ENCODE measurements around the gene KBTBD2. TPM values are rescaled to one million over a fixed set of nuclear protein-coding genes. Genes with fewer than 3 reads are reported as not detected.
"Not testable (repeated sequence)": the region's sequence is repeated elsewhere in the genome, so short reads cannot be mapped to it uniquely, and the experiment has no call there.

KBTBD2 gene
- total RNA-seq, 2 donors from 2014 or later: 13.3 to 38.7 TPM

DNA sequence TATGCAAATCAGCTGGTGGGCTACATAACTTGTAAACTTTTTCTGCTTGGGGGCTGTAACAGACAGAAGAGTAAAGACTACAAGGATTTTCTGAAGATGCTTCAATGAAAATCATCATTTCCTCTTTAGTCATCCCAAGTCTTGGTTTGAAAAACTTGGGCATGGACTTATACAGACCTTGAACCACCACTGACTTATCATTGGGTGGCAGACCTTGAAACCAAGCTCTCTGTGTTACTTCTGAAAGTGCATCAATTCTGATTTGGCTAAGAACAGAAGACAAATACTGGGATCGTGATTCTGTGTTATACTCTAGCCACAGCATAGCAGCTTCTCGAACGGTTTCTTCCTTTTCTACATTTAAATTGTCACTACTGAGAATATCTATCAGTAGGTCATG, 21.3 kb downstream of the KBTBD2 start:
- Histone ChIP-seq H3K27ac (no peak overlapping the region), H3K36me3 (no peaks in the 10 kb centered on the region), H3K27me3 (replicated peaks; ENCODE audit: insufficient read depth) (no peaks in the 10 kb centered on the region), H3K4me3 (no peak overlapping the region), H3K9me3 (no peaks in the 10 kb centered on the region), H3K4me1 (replicated peaks) (no peaks in the 10 kb centered on the region)
- intact Hi-C loops (cut with DNase I): no loop called here
- no peak for TF ChIP-seq POLR2AphosphoS5 (IDR thresholded peaks at IDR 0.05)
- no peak for TF ChIP-seq POLR2A (IDR thresholded peaks at IDR 0.05)
- no peak for TF ChIP-seq CTCF (IDR thresholded peaks at IDR 0.05)
- DNase-seq (ENCODE audit: low spot score): no peak
- 94% methylated on average over 3 of the region's 3 CpGs for WGBS

DNA sequence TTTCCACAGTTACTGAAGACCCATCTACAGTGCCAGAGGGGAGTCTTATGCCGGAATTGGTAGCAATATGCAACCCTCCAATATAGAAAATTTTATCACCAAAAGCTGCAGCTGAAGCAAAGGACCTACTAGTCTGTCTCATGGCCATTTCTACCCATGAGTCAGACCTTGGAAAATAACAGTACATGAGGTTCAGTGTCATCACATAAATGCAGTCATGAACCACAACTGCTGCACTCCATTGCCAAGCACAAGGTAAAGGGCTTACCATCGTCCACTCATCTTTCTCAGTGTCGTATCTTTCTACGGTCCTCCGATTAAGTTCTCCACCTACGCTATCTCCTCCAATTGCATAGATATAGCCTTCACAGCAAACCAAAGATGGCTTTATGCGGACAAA, 21.8 kb downstream of the KBTBD2 start:
- no peak for TF ChIP-seq CTCF (IDR thresholded peaks at IDR 0.05)
- no peak for TF ChIP-seq POLR2A (IDR thresholded peaks at IDR 0.05)
- no peak for TF ChIP-seq POLR2AphosphoS5 (IDR thresholded peaks at IDR 0.05)
- H3K4me3 ChIP-seq: no peak overlapping the region
- intact Hi-C loops (cut with DNase I): no loop called here
- H3K27me3 ChIP-seq (replicated peaks; ENCODE audit: insufficient read depth): no peaks in the 10 kb centered on the region
- no peaks in the 10 kb centered on the region for H3K4me1 ChIP-seq (replicated peaks)
- no peak overlapping the region for H3K27ac ChIP-seq
- no peaks in the 10 kb centered on the region for H3K36me3 ChIP-seq
- H3K9me3 ChIP-seq: no peaks in the 10 kb centered on the region
- no peak for DNase-seq (ENCODE audit: low spot score)
- 97% methylated on average over 7 of the region's 7 CpGs for WGBS

DNA sequence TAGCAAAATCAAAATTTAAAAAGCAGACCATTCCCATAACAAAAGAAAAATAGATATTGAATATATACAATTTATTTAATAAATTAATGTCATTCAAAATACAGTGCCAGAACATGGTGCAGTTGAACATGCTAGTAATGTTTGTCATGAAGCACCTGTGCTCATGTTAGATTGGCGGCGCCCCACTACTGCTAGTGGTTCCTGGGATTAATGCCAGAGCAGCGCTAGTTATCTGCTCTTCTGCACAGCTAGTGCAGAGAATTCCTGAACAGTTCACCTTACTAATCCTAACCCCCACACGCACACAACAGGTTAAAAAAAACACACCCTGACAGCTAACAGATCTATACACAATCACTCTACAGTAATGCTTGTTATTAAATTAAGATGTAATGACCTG, 23.4 kb downstream of the KBTBD2 start:
- no peak overlapping the region for H3K4me3 ChIP-seq
- no peaks in the 10 kb centered on the region for H3K36me3 ChIP-seq
- no peaks in the 10 kb centered on the region for H3K9me3 ChIP-seq
- no peaks in the 10 kb centered on the region for H3K27me3 ChIP-seq (replicated peaks; ENCODE audit: insufficient read depth)
- no peak for TF ChIP-seq CTCF (IDR thresholded peaks at IDR 0.05)
- TF ChIP-seq POLR2A (IDR thresholded peaks at IDR 0.05): no peak
- TF ChIP-seq POLR2AphosphoS5 (IDR thresholded peaks at IDR 0.05): no peak
- H3K4me1 ChIP-seq (replicated peaks): no peaks in the 10 kb centered on the region
- intact Hi-C loops (cut with DNase I): no loop called here
- 87% methylated on average over 4 of the region's 4 CpGs for WGBS
- DNase-seq (ENCODE audit: low spot score): no peak
- no peak overlapping the region for H3K27ac ChIP-seq

DNA sequence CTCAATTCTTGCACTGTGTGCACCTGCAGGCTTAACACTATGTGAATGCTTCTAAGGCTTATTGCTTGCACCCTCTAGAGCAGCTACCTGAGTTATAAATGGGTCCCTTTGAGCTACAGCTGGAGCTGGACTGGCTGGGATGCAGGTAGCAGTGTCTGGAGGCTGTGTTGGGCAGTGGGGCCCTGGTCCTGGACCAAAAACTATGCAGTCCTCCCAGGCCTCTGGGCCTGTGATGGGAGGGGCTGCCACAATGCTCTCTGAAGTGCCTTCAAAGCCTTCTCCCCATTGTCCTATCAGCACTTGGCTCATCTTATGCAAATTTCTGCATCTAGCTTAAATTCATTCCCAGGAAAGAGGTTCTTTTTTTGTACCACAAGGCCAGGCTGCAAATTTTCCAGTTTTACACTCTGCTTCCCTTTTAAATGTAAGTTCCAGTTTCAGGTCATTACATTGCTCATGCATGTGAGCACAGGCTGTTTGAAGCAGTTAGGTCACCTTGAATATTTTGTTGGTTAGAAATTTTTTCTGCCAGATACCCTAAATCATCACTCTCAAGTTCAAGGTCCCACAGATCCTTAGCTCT, 26.0 kb downstream of the KBTBD2 start:
- intact Hi-C loops (cut with DNase I): no loop called here
- Histone ChIP-seq H3K4me3 (no peak overlapping the region), H3K9me3 (no peaks in the 10 kb centered on the region), H3K4me1 (replicated peaks) (no peaks in the 10 kb centered on the region), H3K36me3 (no peaks in the 10 kb centered on the region), H3K27me3 (replicated peaks; ENCODE audit: insufficient read depth) (no peaks in the 10 kb centered on the region), H3K27ac (no peak overlapping the region)
- DNase-seq (ENCODE audit: low spot score): no peak
- TF ChIP-seq POLR2A (IDR thresholded peaks at IDR 0.05) (no peak), CTCF (IDR thresholded peaks at IDR 0.05) (no peak), POLR2AphosphoS5 (IDR thresholded peaks at IDR 0.05) (no peak)

DNA sequence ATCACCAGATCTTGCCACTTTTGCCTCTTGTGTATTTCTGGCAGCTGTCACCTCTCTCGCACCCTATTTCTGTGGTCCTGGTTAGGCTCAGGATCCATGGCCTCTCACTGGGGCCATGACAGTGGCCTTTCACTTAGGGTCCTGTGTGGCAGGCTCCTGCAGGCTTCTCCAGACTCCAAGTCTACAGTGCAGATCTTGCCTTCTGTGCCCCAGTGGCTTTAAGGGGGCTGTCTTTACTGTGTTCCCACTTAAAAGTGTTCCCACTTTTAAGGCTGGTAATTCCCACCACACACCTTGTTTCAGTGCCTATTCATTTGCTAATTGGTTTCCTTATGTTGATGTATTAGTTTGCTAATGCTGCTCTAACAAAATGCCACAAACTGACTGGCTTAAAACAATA, 27.7 kb downstream of the KBTBD2 start:
- H3K4me3 ChIP-seq; H3K9me3 ChIP-seq; H3K36me3 ChIP-seq; intact Hi-C loops (cut with DNase I); DNase-seq (ENCODE audit: low spot score); H3K4me1 ChIP-seq (replicated peaks); H3K27ac ChIP-seq; H3K27me3 ChIP-seq (replicated peaks; ENCODE audit: insufficient read depth): not testable (repeated sequence)
- WGBS: 100% methylated on average over 1 of the region's 1 CpG
